Bone marrow (tissue), 2 donors: Measurements from ENCODE around the gene SPSB3.

Source experiments
- DNase-seq, 2 donors: peaks; one replicate each; lab custom pipeline; 2025; lab: John Stamatoyannopoulos, UW

SPSB3 gene

GRCh38 chr16:1782408-1783264 lies at the start of gene SPSB3, which contains the start of gene NUBP2:
SPSB3 (minus strand) TSS chr16:1782571; CDS start chr16:1781483, 1,088 bp downstream.
NUBP2 (plus strand) TSS chr16:1782960; CDS start chr16:1783021, 61 bp downstream.
- peak; percentile 85 to 97 for DNase-seq

- no peak for DNase-seq
Observed at GRCh38 chr16:1831186-1832075, 49.1 kb upstream of the SPSB3 start.

GRCh38 chr16:1830213-1830612 lies 47.8 kb upstream of the SPSB3 start:
- DNase-seq, result no peak

- no peak for DNase-seq
Observed at GRCh38 chr16:1828645-1829410, 46.5 kb upstream of the SPSB3 start.

GRCh38 chr16:1826691-1827573 lies 44.6 kb upstream of the SPSB3 start, which contains the start of the genes FAHD1 and HAGH:
FAHD1 (plus strand) TSS chr16:1827206; CDS start chr16:1827239, 33 bp downstream.
HAGH (minus strand) TSS chr16:1826825; CDS start chr16:1826787, 38 bp downstream.
- peak; percentile 90 to 98 for DNase-seq

- DNase-seq, result peak in 1 of 2 donors; percentile 35
Observed at GRCh38 chr16:1825864-1826690, 43.7 kb upstream of the SPSB3 start.

- DNase-seq, result no peak
Observed at GRCh38 chr16:1825381-1825863, 43.1 kb upstream of the SPSB3 start.

GRCh38 chr16:1823821-1824220 lies 41.5 kb upstream of the SPSB3 start:
- DNase-seq, result peak in 1 of 2 donors; percentile 8

- DNase-seq, result no peak
Observed at GRCh38 chr16:1822801-1823200, 40.4 kb upstream of the SPSB3 start.

GRCh38 chr16:1821861-1822611 lies 39.7 kb upstream of the SPSB3 start:
- no peak for DNase-seq

- DNase-seq, result no peak
Observed at GRCh38 chr16:1820946-1821290, 38.5 kb upstream of the SPSB3 start.

GRCh38 chr16:1820096-1820945 lies 38.0 kb upstream of the SPSB3 start:
- DNase-seq, result no peak

GRCh38 chr16:1819611-1820010 lies 37.2 kb upstream of the SPSB3 start:
- no peak for DNase-seq

- no peak for DNase-seq
Observed at GRCh38 chr16:1818873-1819525, 36.6 kb upstream of the SPSB3 start.

- no peak for DNase-seq
Observed at GRCh38 chr16:1818204-1818872, 36.0 kb upstream of the SPSB3 start.

GRCh38 chr16:1817716-1818115 lies 35.3 kb upstream of the SPSB3 start:
- DNase-seq, result no peak

- DNase-seq, result no peak
Observed at GRCh38 chr16:1817276-1817589, 34.9 kb upstream of the SPSB3 start.
